Heart right ventricle (tissue), 16 donors: Measurements from ENCODE around the gene AIF1L. TPM values are rescaled to one million over a fixed set of nuclear protein-coding genes. Genes with fewer than 3 reads are reported as not detected.
A peak's percentile ranks its signal among the peaks of the same experiment; 100 is the strongest.

ENCODE experiments used
- ATAC-seq, 8 donors: fragments of 200-7000 bp; cut with Tn5 transposase; one replicate each; pipeline ENCODE4 v1.9.1; 2020; ENCODE audit warnings: mild to moderate bottlenecking in 8 of 8, moderate library complexity in 8 of 8, moderate number of reproducible peaks in 1 of 8
- DNase-seq, 2 donors: peaks; one replicate each; pipeline ENCODE4 v3.0.0-alpha.2; 2020
- H3K27ac ChIP-seq, 10 donors: fragments of 200-600 bp; sonication (generic) in 2 of 10; one replicate each; pipeline versions ENCODE4 v1.5.0 to v1.8.0; 2020 to 2022; ENCODE audit warnings: mild to moderate bottlenecking in 3 of 10
- H3K27me3 ChIP-seq, 7 donors: fragments of 200-600 bp; one replicate each; pipeline ENCODE4 v1.8.0; 2021 to 2022; ENCODE audit warnings: mild to moderate bottlenecking in 2 of 7
- H3K36me3 ChIP-seq, 9 donors: fragments of 200-600 bp; sonication (generic) in 1 of 9; one replicate each; pipeline versions ENCODE4 v1.5.0 to v1.8.0; 2020 to 2022; ENCODE audit warnings: mild to moderate bottlenecking in 2 of 9
- H3K4me1 ChIP-seq, 9 donors: fragments of 200-600 bp; sonication (generic) in 1 of 9; one replicate each; pipeline versions ENCODE4 v1.5.0 to v1.8.0; 2020 to 2022; ENCODE audit warnings: mild to moderate bottlenecking in 4 of 9
- H3K4me3 ChIP-seq, 10 donors: fragments of 200-600 bp; sonication (generic) in 2 of 10; one replicate each; pipeline versions ENCODE4 v1.5.0 to v1.8.0; 2020 to 2022; ENCODE audit warnings: mild to moderate bottlenecking in 7 of 10, moderate library complexity in 2 of 10
- H3K9me3 ChIP-seq, 11 donors: fragments of 200-600 bp in 10 of 11; sonication (generic) in 2 of 11; one replicate each; pipeline versions ENCODE4 v1.5.0 to v1.8.0; 2013 to 2022; ENCODE audit warnings: mild to moderate bottlenecking in 2 of 11, control low read depth in 1 of 11, moderate library complexity in 1 of 11
- CTCF ChIP-seq, 9 donors: fragments of 200-600 bp; sonication (generic) in 2 of 9; IDR thresholded peaks; one replicate each; pipeline versions ENCODE4 v1.5.0 to v1.8.0; 2021 to 2022; ENCODE audit warnings: antibody characterized with exemption in 9 of 9, mild to moderate bottlenecking in 5 of 9, moderate library complexity in 1 of 9
- WGBS, 2 donors: extraction: QIAGEN DNeasy Blood & Tissue Kit; methylation state at CpG; one replicate each; pipeline ENCODE4 v1.1.7; 2013; ENCODE audit warnings: inconsistent platforms in 1 of 2; 5-methylcytosine and 5-hydroxymethylcytosine counted together
- intact Hi-C, 10 donors: fragments of 100-400 bp; cut with DNase I; formaldehyde crosslinking; loops; one replicate each; pipeline versions ENCODE4 v1.11.1 to v1.14.2; 2022
- polyA plus RNA-seq, 2 donors: library from polyadenylated mRNA; stranded (reverse); fragments of 200-250 nt; gene quantifications; one replicate each; pipeline ENCODE4 v1.2.3, GENCODE V29; 2013
- total RNA-seq, 10 donors: library from RNA; stranded (reverse); fragmentation: NEBNext Ultra II Directional in 3 of 10; extraction: Animal tissue kit (Norgen Biotek cat#: 25700) in 3 of 10; gene quantifications; one replicate each; pipeline versions ENCODE4 v1.2.1 to v1.2.4, GENCODE V29; 2021 to 2023
- donor health status: Arrhythmogenic right ventricular cardiomyopathy.
- donor health status: ischemic (EF 13 %, LVEDD 7.1; RV severe dilation, severe dysfunction).
- donor health status: healthy with polysubstance abuse.
- donor health status: DM: no; HTN: yes; CAD: no.
- donor health status: DM: no; HTN: no; CAD: no.
- donor health status: ischemic (EF 25% LVEDD 6.9; RV normal size, moderate dysfunction).
- donor health status: ischemic (EF 25% LVEDD 5.7; RV mildly dilated, moderate dysfunction).
- donor health status: healthy.
- donor health status: DM: yes; HTN: yes; CAD: no.
- donor health status: Ischemic cardiomyopathy.
- donor health status: ischemic (EF 35%, LVEDD 5.7; RV mildly dilated, moderate dysfunction).
- donor health status: nonischemic (EF 11% LVEDD 7.7; RV severe dilation, severe dysfunction).
- donor health status: DM: yes; HTN: yes; CAD: no.
- donor health status: PGD.
- donor health status: ischemic (EF 29% LVEDD 5.4; RV normal size, mild dysfunction).
- donor health status: nonischemic (EF 23%, LVEDD 6.1; RV moderate dilation, normal function).

The AIF1L gene
- total and polyA plus RNA-seq, 12 donors, result 9.6 to 93.2 (median 15.4) TPM

GRCh38 chr9:131107760-131108159, 11.4 kb downstream of the AIF1L start:
- 48 to 72% methylated on average over 8 of the region's 8 CpGs for WGBS, 2 donors
- Histone ChIP-seq H3K27me3 (no peaks in the 10 kb centered on the region), H3K36me3 (peaks cover 0 to 22% (median 0%) of the 10 kb centered on the region in 9 donors), H3K27ac (peak overlapping the region in 8 of 10 donors; percentile 44 to 81 (median 58)), H3K4me1 (peaks cover 0 to 61% (median 19%) of the 10 kb centered on the region in 9 donors), H3K9me3 (no peaks in the 10 kb centered on the region), H3K4me3 (no peak overlapping the region)
- no peak for TF ChIP-seq CTCF (IDR thresholded peaks at IDR 0.05)
- DNase-seq (peak in 1 of 2 donors; percentile 42), ATAC-seq (peak; percentile 48 to 78 (median 74))
- intact Hi-C loops, result no loop called here

GRCh38 chr9:131111186-131111853, 15.0 kb downstream of the AIF1L start:
- Histone ChIP-seq H3K36me3 (peaks cover 0 to 21% (median 0%) of the 10 kb centered on the region in 9 donors), H3K9me3 (no peaks in the 10 kb centered on the region), H3K27me3 (no peaks in the 10 kb centered on the region), H3K4me3 (no peak overlapping the region), H3K27ac (peak overlapping the region in 2 of 10 donors; percentile 33 to 58), H3K4me1 (peaks cover 0 to 52% (median 14%) of the 10 kb centered on the region in 9 donors)
- intact Hi-C loops, result loop anchor here in 1 of 10 donors (10.0 kb wide), 1 partner anchor 417 kb away; the partner anchor contains the start of gene EXOSC2
- TF ChIP-seq CTCF (IDR thresholded peaks at IDR 0.05), result no peak
- ATAC-seq (no peak), DNase-seq (no peak)
- WGBS, 2 donors, result 70 to 72% methylated on average over 10 of the region's 10 CpGs

- no peak for TF ChIP-seq CTCF (IDR thresholded peaks at IDR 0.05)
- Histone ChIP-seq H3K9me3 (no peaks in the 10 kb centered on the region), H3K4me1 (peaks cover 0 to 52% (median 14%) of the 10 kb centered on the region in 9 donors), H3K36me3 (peaks cover 0 to 20% (median 0%) of the 10 kb centered on the region in 9 donors), H3K27me3 (no peaks in the 10 kb centered on the region), H3K27ac (peak overlapping the region in 3 of 10 donors; percentile 23 to 36 (median 28)), H3K4me3 (no peak overlapping the region)
- WGBS, 2 donors, result 79 to 82% methylated on average over 24 of the region's 25 CpGs
- intact Hi-C loops, result loop anchor here in 1 of 10 donors (10.0 kb wide), 1 partner anchor 417 kb away; the partner anchor contains the start of gene EXOSC2
- no peak for DNase-seq
- no peak for ATAC-seq
These were observed 15.6 kb downstream of the AIF1L start for GRCh38 chr9:131111854-131112311.

- H3K4me3 ChIP-seq, result no peak overlapping the region
- peaks cover 0 to 50% (median 21%) of the 10 kb centered on the region in 9 donors for H3K4me1 ChIP-seq
- no peak for TF ChIP-seq CTCF (IDR thresholded peaks at IDR 0.05)
- no peak for ATAC-seq
- no peaks in the 10 kb centered on the region for H3K27me3 ChIP-seq
- intact Hi-C loops, result loop anchor here in 1 of 10 donors (10.0 kb wide), 1 partner anchor 418 kb away; the partner anchor contains the start of gene EXOSC2
- peak overlapping the region in 5 of 10 donors; percentile 27 to 42 (median 39) for H3K27ac ChIP-seq
- peaks cover 0 to 20% (median 0%) of the 10 kb centered on the region in 9 donors for H3K36me3 ChIP-seq
- 84 to 87% methylated on average over 23 of the region's 23 CpGs for WGBS, 2 donors
- no peaks in the 10 kb centered on the region for H3K9me3 ChIP-seq
- no peak for DNase-seq
These were observed 16.2 kb downstream of the AIF1L start for GRCh38 chr9:131112374-131113154.
